HepG2 (cell line): Measurements from ENCODE around the gene IFIH1.

Source experiments
- ARHGAP35 ChIP-seq: sonication (generic); formaldehyde crosslinking; IDR thresholded peaks from 2 replicates; pipeline ENCODE4 v1.9.0; 2022; ENCODE audit warnings: mild to moderate bottlenecking, inconsistent platforms, moderate library complexity, missing genetic modification reagents, borderline replicate concordance
- CC2D1A ChIP-seq: sonication (generic); formaldehyde crosslinking; IDR thresholded peaks from 2 replicates; pipeline ENCODE4 v1.8.1; 2023; ENCODE audit warnings: mild to moderate bottlenecking, missing genetic modification reagents
- EP300 ChIP-seq, 3 experiments: sonication (generic) in 1 of 3; formaldehyde crosslinking in 1 of 3; IDR thresholded peaks; 2 replicates each; pipeline versions ENCODE4 v1.5.1 to v1.6.1; 2011 to 2020; ENCODE audit warnings: low read depth in 2 of 3, low read length in 2 of 3, borderline replicate concordance in 1 of 3, improper control_type of control experiment in 1 of 3, mild to moderate bottlenecking in 1 of 3, missing genetic modification reagents in 1 of 3, moderate library complexity in 1 of 3
- EZH2 ChIP-seq: conservative IDR thresholded peaks from 2 replicates; pipeline ENCODE4 v1.6.1; 2012; ENCODE audit warnings: mild to moderate bottlenecking, low read depth, low read length, moderate library complexity
- HIVEP1 ChIP-seq: sonication (generic); formaldehyde crosslinking; IDR thresholded peaks from 2 replicates; pipeline ENCODE4 v1.4.0; 2020; ENCODE audit warnings: mild to moderate bottlenecking, missing genetic modification reagents
- HMG20B ChIP-seq: conservative IDR thresholded peaks from 2 replicates; pipeline ENCODE4 v1.6.1; 2016; ENCODE audit warnings: missing genetic modification reagents, missing compliant biosample characterization
- NFATC3 ChIP-seq: sonication (generic); formaldehyde crosslinking; IDR thresholded peaks from 2 replicates; pipeline ENCODE4 v1.5.1; 2020; ENCODE audit warnings: mild to moderate bottlenecking, missing genetic modification reagents
- SATB2 ChIP-seq: sonication (generic); formaldehyde crosslinking; IDR thresholded peaks from 2 replicates; pipeline ENCODE4 v1.5.0; 2020; ENCODE audit warnings: missing genetic modification reagents
- SIN3A ChIP-seq: IDR thresholded peaks from 2 replicates; pipeline ENCODE4 v1.6.1; 2011; ENCODE audit warnings: low read depth, mild to moderate bottlenecking, control low read depth, low read length, borderline replicate concordance
- STAT6 ChIP-seq: sonication (generic); formaldehyde crosslinking; IDR thresholded peaks from 2 replicates; pipeline ENCODE4 v1.4.0; 2020; ENCODE audit warnings: missing genetic modification reagents, mild to moderate bottlenecking, borderline replicate concordance
- THYN1 ChIP-seq: sonication (generic); formaldehyde crosslinking; IDR thresholded peaks from 2 replicates; pipeline ENCODE4 v1.8.1; 2023; ENCODE audit warnings: low read depth, mild to moderate bottlenecking, moderate library complexity, missing genetic modification reagents, borderline replicate concordance
- TOE1 ChIP-seq: sonication (generic); formaldehyde crosslinking; IDR thresholded peaks from 2 replicates; pipeline ENCODE4 v1.4.0; 2020; ENCODE audit warnings: mild to moderate bottlenecking, missing genetic modification reagents
- ZNF780A ChIP-seq: sonication (generic); formaldehyde crosslinking; IDR thresholded peaks from 2 replicates; pipeline ENCODE4 v1.8.0; 2022; ENCODE audit warnings: mild to moderate bottlenecking, missing genetic modification reagents, moderate library complexity
- TF ChIP-seq, protein P1 (sequence below): sonication (generic); formaldehyde crosslinking; IDR thresholded peaks from 2 replicates; pipeline ENCODE4 v1.5.0; 2020; ENCODE audit warnings: mild to moderate bottlenecking, missing genetic modification reagents, moderate library complexity

- TF ChIP-seq STAT6 (CRISPR knock-in tag) = no peak
- TF ChIP-seq, protein P1, sequence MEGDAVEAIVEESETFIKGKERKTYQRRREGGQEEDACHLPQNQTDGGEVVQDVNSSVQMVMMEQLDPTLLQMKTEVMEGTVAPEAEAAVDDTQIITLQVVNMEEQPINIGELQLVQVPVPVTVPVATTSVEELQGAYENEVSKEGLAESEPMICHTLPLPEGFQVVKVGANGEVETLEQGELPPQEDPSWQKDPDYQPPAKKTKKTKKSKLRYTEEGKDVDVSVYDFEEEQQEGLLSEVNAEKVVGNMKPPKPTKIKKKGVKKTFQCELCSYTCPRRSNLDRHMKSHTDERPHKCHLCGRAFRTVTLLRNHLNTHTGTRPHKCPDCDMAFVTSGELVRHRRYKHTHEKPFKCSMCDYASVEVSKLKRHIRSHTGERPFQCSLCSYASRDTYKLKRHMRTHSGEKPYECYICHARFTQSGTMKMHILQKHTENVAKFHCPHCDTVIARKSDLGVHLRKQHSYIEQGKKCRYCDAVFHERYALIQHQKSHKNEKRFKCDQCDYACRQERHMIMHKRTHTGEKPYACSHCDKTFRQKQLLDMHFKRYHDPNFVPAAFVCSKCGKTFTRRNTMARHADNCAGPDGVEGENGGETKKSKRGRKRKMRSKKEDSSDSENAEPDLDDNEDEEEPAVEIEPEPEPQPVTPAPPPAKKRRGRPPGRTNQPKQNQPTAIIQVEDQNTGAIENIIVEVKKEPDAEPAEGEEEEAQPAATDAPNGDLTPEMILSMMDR (CRISPR knock-in tag) = no peak
- TF ChIP-seq HIVEP1 = no peak
- no peak for TF ChIP-seq NFATC3 (CRISPR knock-in tag)
- no peak for TF ChIP-seq ARHGAP35
- TF ChIP-seq EP300 (IDR thresholded peaks at IDR 0.05; ENCODE audit: low read depth in 2 of 2, low read length in 2 of 2) = no peak
- no peak for TF ChIP-seq EP300 (CRISPR knock-in tag; IDR thresholded peaks at IDR 0.05; ENCODE audit: borderline replicate concordance)
- no peak for TF ChIP-seq ZNF780A (CRISPR knock-in tag)
- TF ChIP-seq SIN3A = no peak
- no peak for TF ChIP-seq THYN1
- TF ChIP-seq HMG20B (CRISPR knock-in tag) = no peak
- no peak for TF ChIP-seq EZH2
- no peak for TF ChIP-seq CC2D1A
- TF ChIP-seq TOE1 (CRISPR knock-in tag) = no peak
- TF ChIP-seq SATB2 (CRISPR knock-in tag) = no peak
Measured at GRCh38 chr2:162245781-162246180, 72.7 kb downstream of the IFIH1 start.
